CD4-positive, alpha-beta T cell treated with Interleukin-21 for 1 hour (primary cell): ENCODE measurements around the gene MFF.
"Not testable (repeated sequence)": the region's sequence is repeated elsewhere in the genome, so short reads cannot be mapped to it uniquely, and the experiment has no call there.

Source experiments
- DNase-seq: peaks from one replicate; pipeline ENCODE4 v3.0.0-alpha.2; 2020

The MFF gene

DNA sequence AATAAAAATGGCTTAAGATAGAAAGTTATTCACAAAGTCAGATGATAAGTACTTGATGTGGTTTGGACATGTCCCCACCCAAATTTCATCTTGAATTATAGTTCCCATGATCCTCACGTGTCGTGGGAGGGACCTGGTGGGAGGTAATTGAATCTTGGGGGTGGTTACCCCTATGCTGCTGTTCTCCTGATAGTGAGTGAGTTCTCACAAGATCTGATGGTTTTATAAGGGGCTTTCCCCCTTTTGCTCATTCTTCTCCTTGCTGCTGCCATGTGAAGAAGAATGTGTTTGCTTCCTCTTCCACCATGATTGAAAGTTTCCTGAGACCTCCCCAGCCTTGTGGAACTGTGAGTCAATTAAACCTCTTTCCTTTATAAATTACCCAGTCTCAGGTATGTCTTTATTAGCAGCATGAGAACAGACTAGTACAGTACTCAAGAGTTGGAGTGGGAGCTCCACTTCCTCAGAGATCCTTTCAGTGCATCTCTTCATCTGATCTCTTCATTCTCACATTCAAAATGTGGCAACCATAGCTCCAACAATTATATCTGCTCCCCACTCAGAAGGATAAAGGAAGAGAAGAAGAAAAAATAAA, 57.3 kb downstream of the MFF start:
- not testable (repeated sequence) for DNase-seq

- DNase-seq = no peak
Observed at GRCh38 chr2:227383686-227384085, 58.6 kb downstream of the MFF start.

- no peak for DNase-seq
Observed at GRCh38 chr2:227386630-227387029, 61.6 kb downstream of the MFF start.

- DNase-seq = not testable (repeated sequence)
Observed at GRCh38 chr2:227387583-227387982, 62.5 kb downstream of the MFF start, which contains the start of gene SCYGR1. Gene SCYGR1 (minus strand): TSS chr2:227387949. CDS start chr2:227387949, 0 bp downstream.

DNA sequence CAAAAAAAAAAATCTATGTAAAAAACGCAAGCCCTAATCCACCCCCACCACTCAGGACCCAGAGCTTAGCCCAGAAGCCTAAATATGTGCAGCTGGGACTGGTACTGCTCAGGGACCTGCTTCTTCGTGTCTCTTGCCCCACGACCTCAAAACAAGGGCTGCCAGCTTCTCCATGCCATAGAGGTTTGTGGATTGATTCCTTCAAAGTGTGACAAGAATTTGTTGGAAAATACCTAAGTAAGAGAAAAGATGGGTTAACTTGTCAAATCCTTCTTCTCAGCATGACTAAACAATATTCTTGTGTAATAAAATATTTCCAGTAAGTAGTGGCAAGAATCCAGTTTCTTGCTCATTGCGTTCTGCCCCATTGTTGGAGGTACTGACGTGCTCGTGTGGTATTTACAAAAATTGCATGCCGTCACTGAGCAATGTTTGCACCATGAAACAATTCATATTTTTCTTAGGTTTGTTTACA, 63.5 kb downstream of the MFF start:
- DNase-seq = no peak

GRCh38 chr2:227389231-227389630, 64.2 kb downstream of the MFF start:
- no peak for DNase-seq

DNA sequence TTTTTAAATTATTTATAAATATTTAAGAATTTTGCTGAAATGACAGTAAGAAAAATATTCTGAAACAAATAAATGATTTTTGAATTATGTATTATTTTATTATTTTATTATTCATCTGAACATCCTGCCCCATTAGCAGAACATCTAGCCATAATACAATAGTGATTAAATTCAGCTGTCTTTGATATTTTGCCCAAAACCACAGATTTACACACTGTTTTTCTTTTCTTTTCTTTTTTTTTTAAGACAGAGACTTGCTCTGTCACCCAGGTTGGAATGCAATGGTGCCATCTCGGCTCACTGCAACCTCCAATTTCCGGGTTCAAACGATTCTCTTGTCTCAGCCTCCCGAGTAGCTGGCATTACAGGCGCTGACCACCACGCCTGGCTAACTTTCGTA, 64.6 kb downstream of the MFF start:
- no peak for DNase-seq

DNA sequence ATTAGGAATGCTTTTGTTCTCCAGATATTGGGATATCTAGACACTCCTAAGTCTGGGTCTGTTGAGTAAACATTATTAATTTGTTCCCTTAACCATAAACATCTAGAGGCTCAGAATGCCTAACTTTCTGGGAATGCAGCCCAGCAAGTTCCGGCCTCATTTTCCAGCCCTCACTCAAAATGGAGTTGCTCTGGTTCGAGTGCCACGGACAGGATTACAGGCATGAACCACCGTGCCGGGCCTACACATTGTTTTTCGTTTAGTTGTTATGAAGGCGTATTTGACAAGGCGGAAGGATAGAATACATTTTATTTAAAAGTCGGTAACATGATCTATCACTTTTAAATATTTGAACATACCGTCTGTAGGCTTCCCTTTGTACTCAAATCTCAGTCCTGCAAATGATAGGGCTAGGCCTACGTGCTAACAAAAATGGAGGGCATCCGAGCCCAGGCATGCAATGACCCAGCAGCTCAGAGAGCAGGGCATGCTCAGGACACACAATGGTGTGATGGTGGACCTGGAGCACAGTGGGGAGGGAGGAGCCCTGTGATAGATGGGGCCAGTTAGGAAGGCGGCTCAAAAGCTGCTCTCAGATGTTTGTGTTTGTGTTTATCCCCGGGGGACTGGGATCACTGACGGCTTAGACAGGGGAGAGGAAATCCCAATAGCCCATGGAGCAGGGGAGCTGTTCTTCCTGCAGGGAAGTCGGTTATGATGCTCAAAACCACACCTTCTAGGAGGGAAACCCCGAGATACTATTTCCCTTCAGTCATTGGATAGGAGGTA, 65.6 kb downstream of the MFF start:
- DNase-seq = no peak

DNA sequence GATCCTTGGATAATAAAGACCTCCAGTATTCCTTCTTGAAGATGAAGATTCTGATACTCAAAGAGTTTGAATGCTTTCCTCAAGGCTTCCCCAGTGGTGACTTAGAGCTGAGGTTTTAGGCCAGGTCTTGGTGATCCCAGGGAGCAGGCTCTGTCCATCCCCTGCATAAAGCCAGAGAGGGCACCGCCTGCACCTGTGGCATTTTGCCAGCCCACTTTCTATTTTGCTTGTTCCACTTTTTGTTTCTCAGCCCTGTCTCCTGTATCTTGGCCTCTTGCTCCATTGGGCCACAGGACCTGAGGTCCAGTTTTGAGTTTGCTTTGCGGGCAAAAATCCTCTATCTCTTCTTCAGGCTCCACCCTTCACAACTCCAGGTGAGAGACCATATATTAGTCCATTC, 69.3 kb downstream of the MFF start:
- no peak for DNase-seq

DNA sequence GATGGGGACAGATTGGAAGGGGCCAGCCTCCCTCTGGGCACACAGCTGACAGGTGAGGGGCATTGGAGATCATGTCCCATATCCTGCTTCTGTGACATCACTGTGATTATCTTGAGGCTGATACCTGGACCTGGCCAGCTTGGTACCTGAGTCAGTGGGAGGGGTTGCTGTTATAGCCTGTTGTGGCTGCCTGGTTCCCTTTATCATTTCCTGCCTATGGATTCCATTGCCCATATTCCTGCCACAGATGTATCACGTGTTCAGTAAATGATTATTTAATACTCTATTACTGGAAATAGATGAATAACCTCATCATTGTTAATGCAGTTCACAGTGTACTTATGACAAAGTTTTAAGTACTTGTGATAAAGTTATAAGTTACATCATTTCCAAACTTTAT, 70.5 kb downstream of the MFF start:
- no peak for DNase-seq

DNA sequence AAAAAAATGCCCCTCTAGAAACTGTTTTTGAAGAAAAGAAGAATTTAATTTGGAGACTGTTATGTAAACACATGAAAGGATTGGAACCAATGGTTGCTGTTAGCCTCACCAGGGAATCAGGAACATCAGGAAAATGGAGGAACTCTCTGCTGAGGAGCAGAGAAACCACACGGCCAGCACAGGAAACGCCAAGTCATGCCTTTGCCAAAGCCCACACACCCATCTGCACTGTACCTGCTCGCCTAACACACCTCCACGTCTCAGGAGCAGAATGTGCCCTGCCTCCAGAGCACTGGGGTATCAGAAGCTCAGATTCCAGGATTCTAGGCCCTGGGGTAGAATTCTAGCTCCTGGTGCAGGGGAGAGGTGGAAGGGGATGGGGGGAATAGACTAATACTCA, 72.5 kb downstream of the MFF start:
- DNase-seq = no peak

- no peak for DNase-seq
Observed at GRCh38 chr2:227398684-227399670, 73.9 kb downstream of the MFF start.

GRCh38 chr2:227401550-227401949, 76.5 kb downstream of the MFF start:
- DNase-seq = no peak

DNA sequence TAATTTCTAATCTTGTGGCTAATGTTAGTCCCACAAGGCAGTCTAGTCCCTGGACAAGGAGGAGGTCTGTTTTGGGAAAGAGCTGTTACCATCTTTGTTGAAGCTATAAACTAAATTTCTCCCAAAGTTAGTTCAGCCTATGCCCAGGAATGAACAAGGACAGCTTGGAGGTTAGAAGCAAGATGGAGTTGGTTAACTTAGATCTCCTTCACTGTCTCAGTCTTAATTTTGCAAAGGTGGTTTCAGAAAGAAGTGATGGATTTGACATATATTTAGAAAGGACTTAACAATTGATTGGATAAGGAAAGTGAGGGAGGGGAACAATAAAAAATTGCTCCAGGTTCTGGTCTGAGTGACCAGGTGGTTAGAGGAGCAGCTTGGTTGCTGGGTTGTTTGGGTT, 77.3 kb downstream of the MFF start:
- DNase-seq = no peak

DNA sequence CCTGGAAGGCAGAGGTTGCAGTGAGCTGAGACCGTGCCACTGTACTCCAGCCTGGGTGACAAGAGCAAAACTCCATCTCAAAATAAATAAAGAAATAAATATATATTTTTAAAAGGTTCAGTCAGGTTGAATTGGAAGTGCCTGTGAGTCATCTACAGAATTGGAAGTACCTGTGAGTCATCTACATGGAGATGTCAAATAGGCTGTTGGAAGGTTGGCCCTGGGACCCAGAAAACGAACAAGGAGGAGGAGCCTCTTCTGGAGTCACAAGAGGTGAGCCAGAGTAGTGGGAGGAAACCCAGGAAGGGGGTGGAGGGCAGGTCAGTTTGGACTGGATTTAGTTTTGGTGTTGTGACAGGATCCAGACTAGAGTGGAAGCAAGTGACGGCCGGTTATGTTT, 77.9 kb downstream of the MFF start:
- no peak for DNase-seq

GRCh38 chr2:227404585-227405271, 79.7 kb downstream of the MFF start:
- DNase-seq = no peak

GRCh38 chr2:227406177-227407031, 81.4 kb downstream of the MFF start:
- DNase-seq = no peak
